SK-N-SH treated with all-trans-retinoic acid at 6 μM for 48 hours (cell line): ENCODE data around the gene TMEM219.

Experiments
- ATAC-seq: fragments of 200-7000 bp; cut with Tn5 transposase; 3 replicates; pipeline ENCODE4 v1.9.1; 2020; ENCODE audit warnings: mild to moderate bottlenecking, moderate library complexity
- ARNTL ChIP-seq: fragments of 450-650 bp; formaldehyde crosslinking; IDR thresholded peaks from 2 replicates; pipeline ENCODE4 v1.5.0; 2020; ENCODE audit warnings: low read depth, mild to moderate bottlenecking, moderate library complexity, borderline replicate concordance
- BACH2 ChIP-seq: fragments of 250-450 bp; sonication (Bioruptor Pico); IDR thresholded peaks from 2 replicates; pipeline ENCODE4 v1.9.0; 2021; ENCODE audit warnings: mild to moderate bottlenecking, borderline replicate concordance
- ESRRG ChIP-seq: fragments of 250-450 bp; sonication (Bioruptor Pico); IDR thresholded peaks from 2 replicates; pipeline ENCODE4 v1.6.1; 2021; ENCODE audit warnings: mild to moderate bottlenecking
- GLIS3 ChIP-seq: fragments of 250-450 bp; sonication (Bioruptor Pico); IDR thresholded peaks from 2 replicates; pipeline ENCODE4 v1.5.0; 2020; ENCODE audit warnings: mild to moderate bottlenecking, moderate library complexity
- ISL1 ChIP-seq: fragments of 250-450 bp; sonication (Bioruptor Pico); IDR thresholded peaks from 2 replicates; pipeline ENCODE4 v2.1.2; 2022; ENCODE audit warnings: mild to moderate bottlenecking, moderate library complexity
- OSR1 ChIP-seq: fragments of 250-450 bp; sonication (Bioruptor Pico); IDR thresholded peaks from 2 replicates; pipeline ENCODE4 v1.8.0; 2022; ENCODE audit warnings: moderate library complexity, mild to moderate bottlenecking, inconsistent platforms
- PATZ1 ChIP-seq: fragments of 250-450 bp; sonication (Bioruptor Pico); IDR thresholded peaks from 2 replicates; pipeline ENCODE4 v1.8.0; 2020; ENCODE audit warnings: mild to moderate bottlenecking, moderate library complexity, borderline replicate concordance
- SNAI2 ChIP-seq: fragments of 250-450 bp; sonication (Bioruptor Pico); IDR thresholded peaks from 2 replicates; pipeline ENCODE4 v1.5.0; 2020; ENCODE audit warnings: mild to moderate bottlenecking, moderate library complexity
- TOX ChIP-seq: fragments of 250-450 bp; sonication (Bioruptor Pico); IDR thresholded peaks from 2 replicates; pipeline ENCODE4 v1.8.0; 2021; ENCODE audit warnings: mild to moderate bottlenecking, moderate library complexity, borderline replicate concordance
- TSHZ2 ChIP-seq: fragments of 250-450 bp; sonication (Bioruptor Pico); IDR thresholded peaks from 2 replicates; pipeline ENCODE4 v1.5.0; 2020; ENCODE audit warnings: mild to moderate bottlenecking, moderate library complexity
- ZC3H10 ChIP-seq: fragments of 250-450 bp; sonication (Bioruptor Pico); IDR thresholded peaks from 2 replicates; pipeline ENCODE4 v1.5.1; 2021; ENCODE audit warnings: mild to moderate bottlenecking, moderate library complexity
- ZFP3 ChIP-seq: fragments of 250-450 bp; sonication (Bioruptor Pico); IDR thresholded peaks from 2 replicates; pipeline ENCODE4 v1.5.0; 2020; ENCODE audit warnings: mild to moderate bottlenecking, moderate library complexity
- ZNF565 ChIP-seq: fragments of 450-650 bp; formaldehyde crosslinking; conservative IDR thresholded peaks from 2 replicates; pipeline ENCODE4 v1.5.0; 2020; ENCODE audit warnings: low read depth, mild to moderate bottlenecking, moderate library complexity
- ZNF8 ChIP-seq: fragments of 450-650 bp; formaldehyde crosslinking; IDR thresholded peaks from 2 replicates; pipeline ENCODE4 v1.5.0; 2020; ENCODE audit warnings: mild to moderate bottlenecking, moderate library complexity
- TF ChIP-seq, protein P1 (sequence below): fragments of 250-450 bp; sonication (Bioruptor Pico); IDR thresholded peaks from 2 replicates; pipeline ENCODE4 v1.8.0; 2021; ENCODE audit warnings: low read depth, mild to moderate bottlenecking, moderate library complexity, borderline replicate concordance

Gene TMEM219

DNA sequence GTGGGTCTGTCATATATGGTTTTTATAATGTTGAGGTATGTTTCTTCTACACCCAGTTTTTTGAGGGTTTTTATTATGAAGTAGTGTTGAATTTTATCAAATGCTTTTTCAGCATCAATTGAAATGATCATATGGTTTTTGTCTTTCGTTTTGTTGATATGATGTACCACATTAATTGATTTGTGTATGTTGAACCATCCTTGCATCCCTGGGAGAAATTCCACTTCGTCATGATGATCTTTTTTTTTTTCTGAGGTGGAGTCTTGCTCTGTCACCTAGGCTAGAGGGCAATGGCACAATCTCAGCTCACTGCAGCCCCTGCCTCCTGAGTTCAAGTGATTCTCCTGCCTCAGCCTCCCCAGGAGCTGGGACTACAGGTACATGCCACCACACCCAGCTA, 14.0 kb upstream of the TMEM219 start (continued):
- TF ChIP-seq ZFP3, result no peak
- TF ChIP-seq ZNF565, result no peak
- TF ChIP-seq TOX (CRISPR knock-in tag), result no peak

DNA sequence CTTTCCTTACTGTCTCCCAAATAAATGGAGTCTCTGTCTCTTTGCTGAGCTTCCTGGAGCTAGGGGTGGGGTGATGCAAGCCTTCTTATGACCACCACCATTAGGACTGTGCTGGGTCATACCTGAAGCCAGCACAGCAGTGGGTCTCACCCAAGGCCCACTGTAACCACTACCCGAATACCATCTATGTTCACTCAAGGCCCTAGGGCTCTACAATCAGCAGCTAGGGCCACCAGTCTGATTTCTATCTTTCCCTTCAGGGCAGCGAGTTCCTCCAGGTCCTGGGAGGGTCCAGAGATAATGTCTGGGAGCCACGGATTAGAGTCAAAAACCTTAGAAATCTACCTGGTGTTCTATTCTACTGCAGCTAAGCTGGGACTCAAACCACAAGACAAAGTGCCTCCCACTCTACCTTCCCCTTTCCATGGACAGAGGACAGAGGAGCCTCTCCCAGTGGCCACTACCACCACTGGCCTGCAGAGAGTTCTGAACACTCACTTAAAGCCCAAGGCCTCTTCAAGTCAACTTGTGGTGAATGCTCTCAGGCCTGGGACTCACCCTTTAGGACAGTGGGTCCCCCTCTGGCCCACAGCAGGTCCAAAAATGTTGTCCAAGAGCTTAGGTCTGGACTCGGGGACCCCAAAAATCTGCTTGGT, 10.9 kb upstream of the TMEM219 start:
- TF ChIP-seq BACH2 (CRISPR knock-in tag) (no peak), OSR1 (no peak), SNAI2 (CRISPR knock-in tag) (no peak), ZNF565 (no peak), PATZ1 (CRISPR knock-in tag) (no peak), ZNF8 (CRISPR knock-in tag) (no peak)
- no peak for ATAC-seq

DNA sequence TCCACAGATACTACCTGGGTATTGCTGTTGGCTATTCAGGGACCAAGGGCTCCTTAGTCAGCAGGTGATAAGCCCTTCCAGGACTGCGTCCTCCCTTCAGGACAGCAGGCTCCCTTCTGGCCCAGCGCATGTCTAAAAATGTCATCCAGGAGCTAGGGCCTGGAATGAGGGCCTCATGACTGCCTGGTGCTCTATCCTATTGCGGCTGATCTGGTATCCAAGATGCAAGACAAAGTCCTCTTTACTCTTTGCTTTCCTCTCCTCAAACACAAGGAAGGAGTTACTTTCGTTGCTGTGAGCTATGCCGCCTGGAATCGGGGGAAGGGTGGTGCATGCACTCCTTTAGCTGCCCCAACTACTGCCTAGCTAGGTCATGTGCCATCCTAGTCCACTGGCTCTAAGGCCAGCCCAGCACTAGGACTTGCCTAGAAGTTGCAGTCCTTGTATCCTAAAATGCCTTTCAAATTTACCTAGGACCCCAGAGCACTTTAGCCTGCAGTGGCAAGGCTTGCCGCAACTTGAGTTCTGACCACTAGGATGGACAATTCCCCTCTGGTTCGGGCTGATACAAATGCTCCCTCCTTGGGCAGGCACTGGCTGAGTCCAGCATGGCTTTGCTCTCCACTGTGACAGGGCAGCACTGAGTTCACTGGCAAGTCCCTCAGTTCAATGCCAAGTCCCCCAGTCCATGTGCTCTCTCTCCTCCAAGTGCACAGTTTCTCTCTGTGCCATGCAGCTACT, 10.1 kb upstream of the TMEM219 start:
- ATAC-seq, result no peak
- no peak for TF ChIP-seq TOX (CRISPR knock-in tag)
- no peak for TF ChIP-seq BACH2 (CRISPR knock-in tag)
- no peak for TF ChIP-seq PATZ1 (CRISPR knock-in tag)
- TF ChIP-seq ESRRG (CRISPR knock-in tag), result no peak
- TF ChIP-seq, protein P1, sequence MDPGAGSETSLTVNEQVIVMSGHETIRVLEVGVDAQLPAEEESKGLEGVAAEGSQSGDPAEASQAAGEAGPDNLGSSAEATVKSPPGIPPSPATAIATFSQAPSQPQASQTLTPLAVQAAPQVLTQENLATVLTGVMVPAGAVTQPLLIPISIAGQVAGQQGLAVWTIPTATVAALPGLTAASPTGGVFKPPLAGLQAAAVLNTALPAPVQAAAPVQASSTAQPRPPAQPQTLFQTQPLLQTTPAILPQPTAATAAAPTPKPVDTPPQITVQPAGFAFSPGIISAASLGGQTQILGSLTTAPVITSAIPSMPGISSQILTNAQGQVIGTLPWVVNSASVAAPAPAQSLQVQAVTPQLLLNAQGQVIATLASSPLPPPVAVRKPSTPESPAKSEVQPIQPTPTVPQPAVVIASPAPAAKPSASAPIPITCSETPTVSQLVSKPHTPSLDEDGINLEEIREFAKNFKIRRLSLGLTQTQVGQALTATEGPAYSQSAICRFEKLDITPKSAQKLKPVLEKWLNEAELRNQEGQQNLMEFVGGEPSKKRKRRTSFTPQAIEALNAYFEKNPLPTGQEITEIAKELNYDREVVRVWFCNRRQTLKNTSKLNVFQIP (CRISPR knock-in tag), result no peak
- no peak for TF ChIP-seq ARNTL (CRISPR knock-in tag)
- no peak for TF ChIP-seq ZC3H10 (CRISPR knock-in tag)

- TF ChIP-seq TSHZ2 (no peak), GLIS3 (CRISPR knock-in tag) (no peak), ZNF8 (CRISPR knock-in tag) (no peak), ARNTL (CRISPR knock-in tag) (no peak), ZNF565 (no peak), ESRRG (CRISPR knock-in tag) (no peak), TOX (CRISPR knock-in tag) (no peak), ISL1 (CRISPR knock-in tag) (no peak), PATZ1 (CRISPR knock-in tag) (no peak), ZC3H10 (CRISPR knock-in tag) (no peak)
- ATAC-seq, result no peak
Observed at GRCh38 chr16:29958756-29959155, 3.1 kb upstream of the TMEM219 start.
